IMR-90 (cell line): ENCODE data around the gene PMP22. TPM values are rescaled to one million over a fixed set of nuclear protein-coding genes. Genes with fewer than 3 reads are reported as not detected.

Experiments
- ATAC-seq: fragments of 200-7000 bp; cut with Tn5 transposase; 2 replicates; pipeline ENCODE4 v1.9.1; 2020; ENCODE audit warnings: low read depth, mild to moderate bottlenecking, moderate library complexity
- BruUV-seq: library from RNA; stranded (reverse); fragments of 400-500 nt; replicated peaks from 2 replicates; lab custom pipeline; 2021; lab: Mats Ljungman, UMichigan
- CTCF ChIA-PET: fragments of 300-600 bp; formaldehyde crosslinking; extraction: SDS; loops from one replicate; lab custom pipeline; 2021; ENCODE audit warnings: antibody characterized with exemption; lab: Yijun Ruan, JAX
- POLR2A ChIA-PET: fragments of 300-600 bp; sonication (Branson Sonifier 250); formaldehyde crosslinking; loops from one replicate; lab custom pipeline; 2022; ENCODE audit warnings: antibody characterized with exemption; ENCODE audit not compliant: unreplicated experiment; lab: Charles Lee
- DNase-seq: peaks from one replicate; pipeline ENCODE4 v3.0.0; 2013
- H2AFZ ChIP-seq: replicated peaks from 2 replicates; pipeline ENCODE3; 2013; ENCODE audit warnings: low read length, mild to moderate bottlenecking; ENCODE audit not compliant: poor library complexity
- H2AK5ac ChIP-seq: 2 replicates; pipeline ENCODE4 v1.6.1; 2013; ENCODE audit warnings: low read depth, low read length, inconsistent platforms
- H2AK9ac ChIP-seq: replicated peaks from 2 replicates; pipeline ENCODE3; 2013; ENCODE audit warnings: mild to moderate bottlenecking, low read depth, low read length, moderate library complexity; ENCODE audit not compliant: poor library complexity
- H2BK120ac ChIP-seq: 2 replicates; pipeline ENCODE4 v1.6.1; 2013; ENCODE audit warnings: low read depth, low read length, inconsistent platforms
- H2BK15ac ChIP-seq: 3 replicates; pipeline ENCODE4 v1.6.1; 2013; ENCODE audit warnings: low read depth, low read length, inconsistent platforms
- H2BK20ac ChIP-seq: 2 replicates; pipeline ENCODE4 v1.6.1; 2013; ENCODE audit warnings: low read depth, mild to moderate bottlenecking, inconsistent platforms, low read length, moderate library complexity
- H2BK5ac ChIP-seq: 2 replicates; pipeline ENCODE4 v1.6.1; 2013; ENCODE audit warnings: mild to moderate bottlenecking, low read depth, low read length, inconsistent platforms; ENCODE audit not compliant: poor library complexity, severe bottlenecking
- H3K14ac ChIP-seq: replicated peaks from 2 replicates; pipeline ENCODE4 v1.6.1; 2013; ENCODE audit warnings: low read depth, low read length, inconsistent platforms
- H3K18ac ChIP-seq: 2 replicates; pipeline ENCODE4 v1.6.1; 2013; ENCODE audit warnings: low read depth, low read length, control low read depth
- H3K23ac ChIP-seq: 2 replicates; pipeline ENCODE4 v1.6.1; 2013; ENCODE audit warnings: low read depth, low read length, inconsistent platforms
- H3K27ac ChIP-seq: 2 replicates; pipeline ENCODE4 v1.5.1; 2013; ENCODE audit warnings: mild to moderate bottlenecking, control low read depth, low read length; ENCODE audit not compliant: insufficient read depth
- H3K27me3 ChIP-seq: 2 replicates; pipeline ENCODE4 v1.6.1; 2013; ENCODE audit warnings: low read length; ENCODE audit not compliant: control insufficient read depth, insufficient read depth
- H3K36me3 ChIP-seq: 2 replicates; pipeline ENCODE4 v1.6.1; 2013; ENCODE audit warnings: low read length, mixed read lengths; ENCODE audit not compliant: control insufficient read depth, insufficient read depth
- H3K4ac ChIP-seq: 2 replicates; pipeline ENCODE4 v1.6.1; 2013; ENCODE audit warnings: low read depth, low read length, inconsistent platforms
- H3K4me1 ChIP-seq: 2 replicates; pipeline ENCODE4 v1.6.1; 2013; ENCODE audit warnings: low read length, mixed read lengths; ENCODE audit not compliant: control insufficient read depth, insufficient read depth
- H3K4me2 ChIP-seq: 2 replicates; pipeline ENCODE4 v1.6.1; 2013; ENCODE audit warnings: low read depth, mild to moderate bottlenecking, control low read depth, low read length, moderate library complexity
- H3K4me3 ChIP-seq: 2 replicates; pipeline ENCODE4 v1.5.1; 2013; ENCODE audit warnings: low read depth, mild to moderate bottlenecking, control low read depth, low read length, moderate library complexity; ENCODE audit not compliant: insufficient read depth
- H3K56ac ChIP-seq: 2 replicates; pipeline ENCODE4 v1.6.1; 2013; ENCODE audit warnings: low read length, inconsistent platforms; ENCODE audit not compliant: insufficient read depth; ENCODE audit errors: extremely low read depth
- H3K79me1 ChIP-seq, 2 experiments: 2 replicates each; pipeline ENCODE4 v1.6.1; 2013; ENCODE audit warnings: low read length in 2 of 2, inconsistent platforms in 1 of 2, low read depth in 1 of 2
- H3K9ac ChIP-seq: 2 replicates; pipeline ENCODE4 v1.6.1; 2013; ENCODE audit warnings: low read depth, low read length, control low read depth
- H3K9me1 ChIP-seq: 2 replicates; pipeline ENCODE4 v1.6.1; 2013; ENCODE audit warnings: low read length, inconsistent platforms; ENCODE audit not compliant: insufficient read depth
- H3K9me3 ChIP-seq: 2 replicates; pipeline ENCODE4 v1.6.1; 2013; ENCODE audit warnings: low read length; ENCODE audit not compliant: control insufficient read depth, insufficient read depth
- H4K20me1 ChIP-seq: 2 replicates; pipeline ENCODE4 v1.6.1; 2013; ENCODE audit warnings: low read length, inconsistent platforms; ENCODE audit not compliant: insufficient read depth
- H4K5ac ChIP-seq: 2 replicates; pipeline ENCODE4 v1.6.1; 2013; ENCODE audit warnings: mild to moderate bottlenecking, low read depth, low read length, control low read depth
- H4K8ac ChIP-seq, 2 experiments: 2 replicates each; pipeline ENCODE4 v1.6.1; 2013; ENCODE audit warnings: low read depth in 2 of 2, low read length in 2 of 2, control low read depth in 1 of 2, inconsistent platforms in 1 of 2
- H4K91ac ChIP-seq: 2 replicates; pipeline ENCODE4 v1.6.1; 2013; ENCODE audit warnings: low read depth, low read length, inconsistent platforms; ENCODE audit not compliant: insufficient read depth
- BHLHE40 ChIP-seq: fragments of 150-350 bp; IDR thresholded peaks from 2 replicates; pipeline ENCODE4 v1.6.1; 2016; ENCODE audit warnings: mild to moderate bottlenecking, low read depth, low read length
- CEBPB ChIP-seq: IDR thresholded peaks from 2 replicates; pipeline ENCODE4 v1.6.1; 2012; ENCODE audit warnings: low read depth, low read length, improper control_type of control experiment
- CHD1 ChIP-seq: IDR thresholded peaks from 2 replicates; pipeline ENCODE4 v1.6.1; 2012; ENCODE audit warnings: low read depth, low read length, improper control_type of control experiment
- FOS ChIP-seq: fragments of 150-350 bp; IDR thresholded peaks from 2 replicates; pipeline ENCODE4 v1.6.1; 2016; ENCODE audit warnings: low read depth, low read length
- MAFK ChIP-seq: IDR thresholded peaks from 2 replicates; pipeline ENCODE4 v1.6.1; 2012; ENCODE audit warnings: low read depth, low read length, improper control_type of control experiment
- MAZ ChIP-seq: IDR thresholded peaks from 2 replicates; pipeline ENCODE4 v1.6.1; 2012; ENCODE audit warnings: low read depth, mild to moderate bottlenecking, low read length, improper control_type of control experiment, moderate library complexity, borderline replicate concordance
- MXI1 ChIP-seq: IDR thresholded peaks from 2 replicates; pipeline ENCODE4 v1.6.1; 2012; ENCODE audit warnings: low read depth, mild to moderate bottlenecking, low read length, moderate library complexity, borderline replicate concordance
- NFE2L2 ChIP-seq: fragments of 150-350 bp; IDR thresholded peaks from 2 replicates; pipeline ENCODE4 v1.6.1; 2016; ENCODE audit warnings: low read depth, mild to moderate bottlenecking, low read length
- POLR2A ChIP-seq: IDR thresholded peaks from 2 replicates; pipeline ENCODE4 v1.6.1; 2012; ENCODE audit warnings: mild to moderate bottlenecking, low read depth, low read length
- RAD21 ChIP-seq: IDR thresholded peaks from 2 replicates; pipeline ENCODE4 v1.6.1; 2012; ENCODE audit warnings: low read length, improper control_type of control experiment
- RCOR1 ChIP-seq: IDR thresholded peaks from 2 replicates; pipeline ENCODE4 v1.6.1; 2012; ENCODE audit warnings: mild to moderate bottlenecking, low read length, improper control_type of control experiment; ENCODE audit not compliant: insufficient replicate concordance
- RFX5 ChIP-seq: IDR thresholded peaks from 2 replicates; pipeline ENCODE4 v1.8.0; 2012; ENCODE audit warnings: low read depth, mild to moderate bottlenecking, low read length, moderate library complexity
- SMC3 ChIP-seq: fragments of 150-350 bp; IDR thresholded peaks from 2 replicates; pipeline ENCODE4 v1.6.1; 2016; ENCODE audit warnings: low read depth, mild to moderate bottlenecking, antibody characterized with exemption, low read length, moderate library complexity
- WGBS, 2 experiments: methylation state at CpG; one replicate each; pipeline versions ENCODE4 v1.1.5 to v1.1.7; 2013; ENCODE audit warnings: missing lambda C conversion rate in 2 of 2; ENCODE audit not compliant: insufficient read length in 1 of 2; ENCODE audit errors: extremely low coverage in 2 of 2; 5-methylcytosine and 5-hydroxymethylcytosine counted together
- dilution Hi-C: fragments of 300-500 bp; cut with HindIII; formaldehyde crosslinking; loops from one replicate; pipeline ENCODE4 v1.14.3; 2018; ENCODE audit warnings: low sequenced_read_pairs; ENCODE audit not compliant: unreplicated experiment
- in situ Hi-C: fragments of 300-500 bp; cut with MboI; formaldehyde crosslinking; loops from 3 replicates; pipeline ENCODE4 v1.14.3; 2019; ENCODE audit warnings: low sequenced_read_pairs, inconsistent platforms, mixed read lengths
- intact Hi-C: fragments of 100-400 bp; cut with micrococcal nuclease; formaldehyde crosslinking; loops from 2 replicates; pipeline ENCODE4 v1.10.0; 2022
- polyA plus RNA-seq, 3 experiments: library from polyadenylated mRNA; depleted of rRNA; stranded (reverse); fragments of >200 nt; gene quantifications; 2 replicates each; pipeline ENCODE4 v1.2.3, GENCODE V29; 2012; ENCODE audit warnings: low replicate concordance in 1 of 3
- total RNA-seq: library from RNA; depleted of rRNA; stranded (reverse); fragments of >200 nt; gene quantifications from 2 replicates; pipeline ENCODE4 v1.2.3, GENCODE V29; 2012
- TF ChIP-seq, protein P1 (sequence below): conservative IDR thresholded peaks from 2 replicates; pipeline ENCODE4 v1.5.1; 2012; ENCODE audit warnings: mild to moderate bottlenecking, low read depth, low read length, improper control_type of control experiment
- TF ChIP-seq, protein P2 (sequence below): fragments of 150-350 bp; IDR thresholded peaks from 2 replicates; pipeline ENCODE4 v1.6.1; 2016; ENCODE audit warnings: low read depth, mild to moderate bottlenecking, low read length, moderate library complexity, borderline replicate concordance
- TF ChIP-seq, protein P3 (sequence below): fragments of 150-350 bp; IDR thresholded peaks from 2 replicates; pipeline ENCODE4 v1.6.1; 2017; ENCODE audit warnings: mild to moderate bottlenecking, antibody characterized with exemption, low read length, low read depth

Gene PMP22
- total and polyA plus RNA-seq, 2 of the 4 experiments (the other 2 are of a cell fraction) = 33.5 to 72.8 TPM

DNA sequence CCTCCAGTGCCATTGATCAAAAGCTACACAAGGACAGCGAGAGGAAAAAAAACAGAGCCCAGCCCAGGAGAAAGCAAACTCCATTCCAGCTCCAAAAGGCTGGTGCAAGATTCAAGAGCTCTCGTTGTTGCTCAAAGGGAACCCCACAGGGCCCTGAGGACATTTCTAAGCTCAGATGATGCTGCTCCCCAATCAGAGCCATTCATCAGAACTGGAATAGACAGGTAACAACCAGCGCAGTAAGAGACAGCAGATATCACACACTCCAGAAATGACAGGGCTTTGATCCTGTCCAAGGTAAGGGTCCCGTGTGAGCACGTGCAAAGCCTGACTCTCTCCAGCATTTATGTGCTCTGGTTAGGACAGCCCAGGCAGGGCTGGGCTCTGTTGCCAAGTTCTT lies 20.1 kb downstream of the PMP22 start:
- ATAC-seq = no peak
- H2BK5ac ChIP-seq = no peak overlapping the region
- H2BK15ac ChIP-seq = no peak overlapping the region
- dilution Hi-C loops (no loop called here), in situ Hi-C loops (no loop called here), intact Hi-C loops (no loop called here)
- H4K91ac ChIP-seq = no peak overlapping the region
- no peak overlapping the region for H3K4ac ChIP-seq
- no peak overlapping the region for H2BK120ac ChIP-seq
- no peak overlapping the region for H2AFZ ChIP-seq
- no peaks in the 10 kb centered on the region for H3K27me3 ChIP-seq
- no peak overlapping the region for H4K8ac ChIP-seq
- H2AK5ac ChIP-seq = no peak overlapping the region
- no TSS peak for BruUV-seq
- no CpG with 5 or more reads among the region's 5 CpGs for WGBS, 2 experiments
- H4K20me1 ChIP-seq = peaks cover 41% of the 10 kb centered on the region
- H3K36me3 ChIP-seq = peaks cover 39% of the 10 kb centered on the region
- H3K4me1 ChIP-seq = peaks cover 9% of the 10 kb centered on the region
- no peak overlapping the region for H3K4me3 ChIP-seq
- H2AK9ac ChIP-seq = no peak overlapping the region
- H3K18ac ChIP-seq = no peak overlapping the region
- no peak overlapping the region for H3K23ac ChIP-seq
- TF ChIP-seq NFE2L2 = no peak
- TF ChIP-seq CEBPB = no peak
- no peak for TF ChIP-seq RAD21
- TF ChIP-seq POLR2A = no peak
- TF ChIP-seq, protein P1, sequence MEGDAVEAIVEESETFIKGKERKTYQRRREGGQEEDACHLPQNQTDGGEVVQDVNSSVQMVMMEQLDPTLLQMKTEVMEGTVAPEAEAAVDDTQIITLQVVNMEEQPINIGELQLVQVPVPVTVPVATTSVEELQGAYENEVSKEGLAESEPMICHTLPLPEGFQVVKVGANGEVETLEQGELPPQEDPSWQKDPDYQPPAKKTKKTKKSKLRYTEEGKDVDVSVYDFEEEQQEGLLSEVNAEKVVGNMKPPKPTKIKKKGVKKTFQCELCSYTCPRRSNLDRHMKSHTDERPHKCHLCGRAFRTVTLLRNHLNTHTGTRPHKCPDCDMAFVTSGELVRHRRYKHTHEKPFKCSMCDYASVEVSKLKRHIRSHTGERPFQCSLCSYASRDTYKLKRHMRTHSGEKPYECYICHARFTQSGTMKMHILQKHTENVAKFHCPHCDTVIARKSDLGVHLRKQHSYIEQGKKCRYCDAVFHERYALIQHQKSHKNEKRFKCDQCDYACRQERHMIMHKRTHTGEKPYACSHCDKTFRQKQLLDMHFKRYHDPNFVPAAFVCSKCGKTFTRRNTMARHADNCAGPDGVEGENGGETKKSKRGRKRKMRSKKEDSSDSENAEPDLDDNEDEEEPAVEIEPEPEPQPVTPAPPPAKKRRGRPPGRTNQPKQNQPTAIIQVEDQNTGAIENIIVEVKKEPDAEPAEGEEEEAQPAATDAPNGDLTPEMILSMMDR = no peak
- TF ChIP-seq, protein P2, sequence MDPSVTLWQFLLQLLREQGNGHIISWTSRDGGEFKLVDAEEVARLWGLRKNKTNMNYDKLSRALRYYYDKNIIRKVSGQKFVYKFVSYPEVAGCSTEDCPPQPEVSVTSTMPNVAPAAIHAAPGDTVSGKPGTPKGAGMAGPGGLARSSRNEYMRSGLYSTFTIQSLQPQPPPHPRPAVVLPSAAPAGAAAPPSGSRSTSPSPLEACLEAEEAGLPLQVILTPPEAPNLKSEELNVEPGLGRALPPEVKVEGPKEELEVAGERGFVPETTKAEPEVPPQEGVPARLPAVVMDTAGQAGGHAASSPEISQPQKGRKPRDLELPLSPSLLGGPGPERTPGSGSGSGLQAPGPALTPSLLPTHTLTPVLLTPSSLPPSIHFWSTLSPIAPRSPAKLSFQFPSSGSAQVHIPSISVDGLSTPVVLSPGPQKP = no peak
- no peak for TF ChIP-seq MAFK
- TF ChIP-seq MXI1 = no peak
- TF ChIP-seq CHD1 = no peak
- TF ChIP-seq RFX5 = no peak
- no peak for TF ChIP-seq MAZ
- no peak for TF ChIP-seq FOS
- TF ChIP-seq, protein P3, sequence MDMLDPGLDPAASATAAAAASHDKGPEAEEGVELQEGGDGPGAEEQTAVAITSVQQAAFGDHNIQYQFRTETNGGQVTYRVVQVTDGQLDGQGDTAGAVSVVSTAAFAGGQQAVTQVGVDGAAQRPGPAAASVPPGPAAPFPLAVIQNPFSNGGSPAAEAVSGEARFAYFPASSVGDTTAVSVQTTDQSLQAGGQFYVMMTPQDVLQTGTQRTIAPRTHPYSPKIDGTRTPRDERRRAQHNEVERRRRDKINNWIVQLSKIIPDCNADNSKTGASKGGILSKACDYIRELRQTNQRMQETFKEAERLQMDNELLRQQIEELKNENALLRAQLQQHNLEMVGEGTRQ = no peak
- TF ChIP-seq SMC3 = no peak
- TF ChIP-seq BHLHE40 = no peak
- TF ChIP-seq RCOR1 = no peak
- CTCF ChIA-PET = no interaction called here
- no peak overlapping the region for H4K5ac ChIP-seq
- POLR2A ChIA-PET = no interaction called here
- DNase-seq = no peak
- no peak overlapping the region for H3K27ac ChIP-seq
- peaks cover 22 to 59% of the 10 kb centered on the region in 2 experiments for H3K79me1 ChIP-seq
- no peak overlapping the region; the same call in 1 of the 2 replicates for H3K4me2 ChIP-seq
- no peak overlapping the region for H3K56ac ChIP-seq
- H3K9me1 ChIP-seq = peaks cover 3% of the 10 kb centered on the region; the same call in 1 of the 2 replicates
- H3K9ac ChIP-seq = no peak overlapping the region
- H3K14ac ChIP-seq = no peak overlapping the region
- H2BK20ac ChIP-seq = no peak overlapping the region
- no peaks in the 10 kb centered on the region for H3K9me3 ChIP-seq
